HG02798 (cell line): Measurements from ENCODE around the gene POLR3B.
"Not testable (repeated sequence)": the region's sequence is repeated elsewhere in the genome, so short reads cannot be mapped to it uniquely, and the experiment has no call there.

Experiments used
- ATAC-seq: cut with Tn5 transposase; IDR thresholded peaks from one replicate; pipeline ENCODE4 v1.9.1; 2021; ENCODE audit warnings: mild to moderate bottlenecking; ENCODE audit not compliant: unreplicated experiment, poor library complexity

POLR3B gene

DNA sequence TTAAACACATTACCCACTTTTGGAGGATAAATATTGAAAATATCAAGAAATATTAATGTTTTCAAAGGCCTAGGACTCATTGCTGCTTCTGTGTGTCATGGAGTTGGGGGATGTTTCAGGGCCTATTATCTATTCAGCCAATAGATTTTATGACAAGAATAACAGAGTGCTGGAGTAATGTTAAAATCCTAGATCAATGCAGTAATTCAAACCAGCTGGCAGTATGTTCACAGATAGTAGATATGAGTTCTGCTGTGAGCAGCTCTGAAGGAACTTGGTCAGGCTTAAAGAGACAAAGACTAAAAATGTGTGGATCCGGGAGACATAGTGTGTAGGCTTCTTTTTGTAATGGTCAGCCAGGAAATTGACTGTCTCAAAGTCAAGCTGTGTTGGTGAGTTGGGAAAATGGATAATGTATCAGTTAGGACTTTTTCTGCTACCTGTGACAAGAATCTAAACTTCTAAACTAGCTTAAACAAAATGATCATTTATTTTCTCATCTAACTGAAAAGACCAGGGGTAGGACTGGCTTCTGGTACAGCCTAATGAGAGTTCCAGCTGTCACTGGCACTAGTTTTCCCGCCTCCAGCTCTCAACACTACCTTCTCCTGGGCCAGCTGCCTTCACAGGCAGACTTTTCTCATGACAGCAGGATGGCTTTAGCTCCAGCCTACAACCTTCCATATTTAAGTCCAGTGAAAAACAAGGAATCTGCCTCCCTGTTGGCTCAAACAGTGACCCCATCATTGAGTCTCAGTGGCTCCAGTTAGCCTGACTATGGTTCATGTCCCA, 16.3 kb upstream of the POLR3B start:
- ATAC-seq, result no peak

DNA sequence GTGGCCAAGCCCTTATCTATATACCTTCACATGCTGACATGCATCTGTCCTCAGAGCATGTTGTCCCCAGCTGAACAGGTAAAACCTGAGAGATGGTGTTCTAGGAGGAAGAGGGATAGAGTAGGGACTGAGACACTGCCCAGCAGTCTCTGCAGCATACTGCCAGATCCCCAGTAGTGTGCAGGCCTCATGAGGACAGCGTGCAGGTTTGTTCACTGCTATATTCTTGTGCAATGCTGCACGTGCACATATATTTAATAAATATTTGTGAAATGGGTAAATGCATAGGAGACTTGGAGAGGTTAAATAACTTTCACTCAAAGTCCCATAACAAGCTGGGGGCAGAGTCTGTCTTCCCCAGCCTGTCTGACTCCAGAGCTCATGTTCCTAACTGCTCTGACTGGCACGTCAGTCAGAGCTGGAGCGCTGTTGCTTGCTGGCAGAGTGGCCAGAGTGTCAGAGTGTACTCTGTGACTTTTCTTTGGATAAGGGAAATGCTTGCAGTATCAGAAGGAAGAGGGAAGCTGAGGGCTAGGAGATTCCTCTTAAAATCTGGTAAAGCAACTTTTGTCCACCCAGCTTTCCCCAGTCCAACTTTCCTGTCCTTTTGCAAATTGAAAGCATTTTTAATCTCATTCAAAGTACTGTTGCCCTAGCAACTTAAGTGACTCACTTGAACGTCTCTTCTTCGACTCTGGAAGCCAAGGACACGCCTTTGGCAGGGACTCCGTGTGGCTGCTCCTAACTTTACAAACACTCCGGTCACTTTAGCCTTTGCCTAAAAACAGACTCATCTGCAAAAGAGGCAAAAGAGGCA, 14.9 kb upstream of the POLR3B start:
- ATAC-seq, result no peak

DNA sequence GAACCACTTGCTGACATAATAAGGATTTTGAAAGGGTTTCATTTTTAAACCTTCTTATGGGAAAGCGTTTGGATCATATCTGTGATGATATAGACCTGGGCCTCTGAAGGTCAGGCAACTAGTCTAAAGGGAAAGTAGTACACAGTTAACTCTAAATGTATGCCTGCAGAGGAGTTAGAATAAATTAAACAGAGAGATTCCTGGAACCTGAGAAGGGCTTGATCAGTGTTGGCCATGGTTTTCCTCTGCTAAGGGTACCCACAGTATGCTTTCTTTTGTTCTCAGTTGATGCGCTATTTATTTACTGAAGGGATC, 14.4 kb upstream of the POLR3B start:
- no peak for ATAC-seq

DNA sequence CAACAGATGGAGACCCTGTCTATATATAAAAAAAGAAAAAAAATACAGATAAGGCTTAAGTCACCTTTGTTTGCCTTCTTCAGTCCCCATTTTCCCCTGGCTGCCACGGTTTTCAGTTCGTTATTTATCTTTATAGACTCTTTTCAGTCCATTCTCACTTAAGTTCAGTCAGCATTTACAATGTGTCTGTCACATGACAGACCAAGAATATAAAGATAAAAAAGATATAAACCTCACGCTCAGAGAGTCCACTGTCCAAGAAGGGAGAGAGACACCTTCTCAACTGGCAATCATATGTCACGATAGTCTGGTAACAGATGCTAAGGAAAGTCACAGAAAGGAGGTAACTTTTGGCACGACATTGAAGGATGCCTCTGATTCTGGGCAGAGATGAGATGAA, 13.4 kb upstream of the POLR3B start:
- ATAC-seq, result no peak

DNA sequence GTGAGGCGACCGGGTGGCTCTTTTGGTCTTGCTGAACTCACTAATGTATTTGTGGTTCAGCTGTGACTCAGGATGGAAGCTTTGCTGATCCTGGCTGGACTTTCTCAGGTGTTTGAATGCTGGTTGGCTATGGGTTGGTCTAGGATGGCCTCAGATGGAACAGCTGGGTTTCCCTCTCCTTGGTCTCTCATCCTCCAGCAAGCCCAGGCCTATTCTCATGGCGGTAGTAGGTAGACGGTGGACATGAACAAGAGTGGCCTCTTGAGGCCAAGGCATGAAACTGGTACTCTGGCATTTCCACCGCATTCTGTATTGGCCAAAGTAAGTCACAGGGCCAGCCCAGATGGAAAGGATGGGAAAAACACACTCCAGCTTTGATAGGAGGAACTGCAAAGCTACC, 11.8 kb upstream of the POLR3B start:
- ATAC-seq, result no peak

DNA sequence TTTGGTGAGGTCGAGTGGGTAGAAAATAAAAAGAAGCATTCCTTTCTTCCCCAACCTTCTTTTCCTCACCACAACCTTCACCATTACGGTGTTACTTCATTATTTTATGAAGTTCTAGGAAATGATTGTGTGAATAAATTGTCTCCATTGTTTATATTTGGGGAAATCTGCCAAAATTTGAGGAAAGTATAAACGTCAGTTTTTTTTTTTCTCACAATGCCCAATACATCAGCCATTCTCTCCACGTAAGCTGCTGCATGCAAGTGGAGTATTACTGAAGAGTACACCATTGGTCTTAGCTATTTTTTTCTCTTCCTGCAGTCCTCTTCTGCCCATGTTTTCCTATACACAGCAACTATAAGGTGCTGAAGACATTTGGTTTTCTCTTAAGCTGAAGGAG, 9.1 kb upstream of the POLR3B start:
- no peak for ATAC-seq

DNA sequence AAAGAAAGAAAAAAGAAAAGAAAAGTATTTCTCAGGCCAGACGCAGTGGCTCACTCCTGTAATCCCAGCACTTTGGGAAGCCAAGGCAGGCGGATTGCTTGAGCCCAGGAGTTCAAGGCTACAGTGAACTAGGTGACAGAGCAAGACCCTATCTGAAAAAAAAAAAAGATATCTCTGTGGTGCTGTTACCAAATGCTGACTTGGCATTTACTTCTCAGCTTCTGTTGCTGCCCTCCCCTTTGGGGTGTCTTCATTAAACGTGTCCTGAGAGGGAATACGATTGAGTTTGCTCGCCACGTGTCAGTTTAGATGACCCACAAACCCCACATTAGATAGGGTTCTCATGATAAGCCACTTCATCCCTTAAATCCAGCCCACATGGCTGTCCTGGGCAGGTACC, 4.4 kb upstream of the POLR3B start:
- no peak for ATAC-seq

DNA sequence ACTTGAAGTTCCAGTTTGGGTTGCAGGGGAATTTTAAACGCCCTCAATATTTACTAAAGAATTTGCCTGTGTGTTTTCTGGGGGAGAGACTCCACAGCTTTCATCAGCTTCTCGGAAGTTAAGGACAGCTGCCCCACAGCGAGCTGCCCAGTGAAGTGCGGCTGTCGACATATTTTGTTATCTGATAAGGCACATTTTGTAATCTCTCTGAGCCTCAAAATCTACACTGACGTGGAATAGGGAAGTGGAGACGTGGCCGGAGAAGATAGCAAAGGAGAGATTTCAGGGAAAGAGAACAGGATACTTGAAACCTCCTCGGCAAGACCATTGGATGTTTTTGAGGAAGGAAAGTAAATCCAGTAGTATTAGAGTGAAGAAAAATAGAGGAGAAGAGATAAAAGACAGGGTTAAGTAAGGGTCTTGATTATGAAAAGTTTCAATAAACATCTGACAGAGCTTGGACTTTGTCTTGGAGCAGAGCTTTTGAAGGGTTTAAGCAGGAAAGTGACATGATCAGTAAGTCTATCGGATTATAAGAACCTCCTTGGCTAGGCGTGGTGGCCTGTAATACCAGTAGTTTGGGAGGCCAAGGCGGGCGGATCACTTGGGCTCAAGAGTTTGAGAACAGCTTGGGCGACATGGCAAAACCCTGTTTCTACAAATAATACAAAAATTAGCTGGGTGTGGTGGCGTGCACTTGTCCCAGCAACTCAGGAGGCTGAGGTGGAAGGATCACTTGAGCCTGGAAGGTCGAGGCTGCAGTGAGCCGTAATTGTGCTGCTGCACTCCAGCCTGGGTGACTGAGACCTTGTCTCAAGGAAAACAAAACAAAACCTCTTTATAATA, 1.1 kb downstream of the POLR3B start:
- peak; percentile 10 for ATAC-seq

DNA sequence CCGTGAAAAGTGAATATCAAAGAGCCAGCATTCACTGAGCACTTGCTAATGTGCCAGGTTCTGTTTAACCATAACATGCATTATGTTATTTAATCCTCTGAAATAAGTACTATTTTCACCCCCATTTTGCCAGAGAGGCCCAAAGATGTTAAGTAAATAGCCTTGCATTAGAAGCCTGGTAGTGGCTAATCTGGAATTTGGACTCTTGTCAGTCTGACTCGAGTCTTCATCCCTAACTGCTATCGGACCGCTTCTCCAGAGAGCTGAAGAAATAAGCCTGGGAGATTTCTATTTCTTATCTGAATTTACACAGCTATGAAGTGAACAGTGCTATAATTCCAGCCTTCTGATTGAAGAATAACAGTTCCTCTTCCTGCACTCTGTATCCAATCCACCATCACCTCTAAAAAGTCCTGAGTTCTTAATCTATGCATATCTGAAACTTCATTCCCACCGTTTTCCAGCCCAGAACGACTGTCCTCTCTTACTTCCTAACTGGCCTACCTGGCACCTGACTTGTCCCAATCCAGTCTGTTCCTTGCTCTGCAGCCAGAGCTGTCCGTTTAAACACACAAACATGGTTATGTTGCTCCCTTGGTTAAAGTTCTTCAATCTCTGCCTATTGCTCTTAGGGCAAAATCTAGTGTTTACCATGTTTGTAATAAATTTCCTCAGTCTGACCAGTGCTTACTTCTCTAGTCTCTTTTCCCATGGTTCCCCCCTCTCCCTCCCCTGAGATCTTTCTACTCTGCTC, 2.3 kb downstream of the POLR3B start:
- no peak for ATAC-seq

DNA sequence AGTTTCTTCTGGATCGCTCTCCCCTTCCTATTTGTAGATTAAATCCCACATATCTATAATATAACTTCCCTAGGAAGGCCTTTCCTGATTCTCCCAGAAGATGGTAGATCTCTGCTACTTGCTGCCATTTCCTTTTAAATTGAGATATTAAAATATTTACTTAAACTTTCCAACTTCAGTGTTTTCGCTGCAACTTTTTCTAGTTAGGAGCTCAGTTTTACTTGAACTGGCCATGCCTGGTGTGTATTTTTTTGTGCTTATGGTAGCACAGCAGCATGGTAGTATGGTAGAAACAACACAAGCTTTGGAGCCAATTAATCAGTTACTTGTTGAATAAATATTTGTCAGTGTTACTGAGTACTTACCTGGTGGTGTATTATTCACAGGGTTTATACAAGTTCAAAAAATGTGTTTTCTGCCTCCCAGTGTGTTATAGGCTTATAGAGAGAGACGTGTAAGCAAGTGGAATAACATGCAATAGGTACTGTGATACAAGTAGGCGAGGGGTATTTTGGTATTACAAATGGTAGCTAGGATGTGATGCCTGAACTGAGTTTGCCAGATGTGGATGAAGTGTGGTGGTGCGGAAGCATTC, 2.9 kb downstream of the POLR3B start:
- no peak for ATAC-seq

DNA sequence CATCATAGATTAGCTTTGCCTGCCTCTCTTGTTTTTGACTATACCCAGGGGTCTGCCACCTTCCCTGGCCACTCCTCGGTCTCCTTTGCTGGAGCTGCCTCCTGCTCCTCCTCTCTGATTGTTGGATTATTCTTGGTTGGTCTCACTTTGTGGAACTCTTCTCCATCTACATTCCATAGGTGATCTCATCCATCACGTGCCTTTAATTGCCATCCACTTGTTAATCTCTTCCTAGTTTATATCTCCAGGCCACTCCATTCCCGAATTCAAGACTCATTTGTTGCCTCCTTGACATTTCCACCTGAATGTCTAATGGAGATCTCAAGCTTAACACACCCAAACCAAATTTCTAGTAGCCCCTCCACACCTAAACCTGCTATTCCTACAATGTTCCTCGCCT, 5.4 kb downstream of the POLR3B start:
- no peak for ATAC-seq

DNA sequence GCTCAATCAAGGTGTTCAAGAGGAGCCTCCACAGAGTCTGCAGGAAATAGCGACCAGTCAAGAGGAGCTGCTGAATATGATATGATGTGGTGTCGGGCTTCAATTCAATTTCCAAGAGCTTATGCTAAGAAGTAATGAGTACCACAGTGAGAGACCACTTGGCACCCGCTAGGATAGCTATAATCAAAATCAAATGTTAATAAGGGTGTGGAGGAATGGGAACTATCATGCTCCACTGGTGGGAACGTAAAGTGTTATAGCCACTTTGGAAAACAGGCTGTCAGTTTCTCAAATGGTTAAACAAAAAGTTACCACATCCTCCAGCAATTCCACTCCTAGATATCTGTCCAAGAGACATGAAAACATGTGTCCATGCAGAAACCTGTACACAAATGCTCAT, 6.7 kb downstream of the POLR3B start:
- no peak for ATAC-seq

DNA sequence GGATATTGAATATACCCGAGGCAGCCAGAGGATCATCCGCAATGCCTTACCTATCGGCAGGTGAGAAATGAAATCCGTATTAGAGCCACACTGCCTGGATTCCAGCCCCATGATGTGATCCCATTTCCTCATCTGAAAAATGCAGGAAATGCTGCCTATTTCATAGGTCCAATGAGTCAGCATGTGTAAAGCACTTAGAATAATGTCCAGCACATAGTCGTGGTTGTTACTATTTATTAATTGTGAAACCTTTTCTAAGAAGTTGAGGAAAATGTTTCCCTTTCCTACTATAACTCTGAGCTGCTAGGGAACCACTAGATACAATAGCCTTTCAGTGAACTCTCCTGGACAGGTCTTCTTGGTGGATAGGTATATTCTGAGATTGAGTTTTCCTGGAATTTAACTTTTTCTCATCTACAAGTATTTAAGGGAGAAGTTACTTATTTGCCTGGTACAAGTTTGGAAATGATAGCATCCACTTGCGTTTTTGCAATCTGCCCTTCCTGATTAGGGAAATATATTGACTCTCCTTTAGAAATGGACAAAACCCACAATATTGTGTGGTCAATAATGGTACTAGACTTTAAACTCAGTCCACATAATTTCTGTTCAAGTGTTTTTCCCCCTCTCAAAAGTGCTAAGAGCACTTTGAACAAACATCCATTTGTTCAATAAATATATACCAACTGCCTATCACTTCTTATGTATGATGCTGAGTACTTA, 12.2 kb downstream of the POLR3B start:
- ATAC-seq, result no peak

DNA sequence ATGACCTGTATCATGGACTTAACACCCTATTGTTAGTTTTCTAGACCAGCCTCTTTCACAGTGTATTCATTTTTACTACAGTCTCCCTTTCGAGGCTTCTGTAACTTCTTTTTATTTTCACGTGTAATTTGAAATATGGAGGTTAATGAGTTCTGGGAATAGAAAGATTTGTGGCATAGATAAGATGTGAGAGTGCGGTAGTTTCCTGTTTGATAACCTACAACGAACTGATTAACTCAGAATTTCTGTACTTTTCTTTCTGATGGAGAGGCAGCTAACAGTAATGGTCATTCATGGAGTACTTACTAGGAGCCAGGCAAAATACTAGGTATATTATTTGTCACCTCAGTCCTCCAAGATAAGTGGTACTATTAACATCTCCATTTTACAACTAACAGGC, 21.2 kb downstream of the POLR3B start:
- no peak for ATAC-seq

DNA sequence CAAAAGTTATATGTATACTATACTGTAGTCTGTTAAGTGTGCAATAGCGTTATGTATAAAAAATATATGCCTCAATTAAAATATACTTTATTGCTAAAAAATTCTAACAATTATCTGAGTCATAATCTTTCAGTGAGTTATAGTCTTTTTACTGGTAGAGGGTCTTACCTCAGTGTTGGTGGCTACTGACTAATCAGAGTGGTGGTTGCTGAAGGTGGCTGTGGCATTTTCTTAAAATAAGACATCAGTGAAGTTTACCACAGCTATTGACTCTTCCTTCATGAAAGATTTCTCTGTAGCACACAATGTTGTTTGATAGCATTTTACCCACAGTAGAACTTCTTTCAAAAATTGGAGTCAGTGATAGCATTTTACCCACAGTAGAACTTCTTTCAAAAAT, 23.4 kb downstream of the POLR3B start:
- no peak for ATAC-seq

DNA sequence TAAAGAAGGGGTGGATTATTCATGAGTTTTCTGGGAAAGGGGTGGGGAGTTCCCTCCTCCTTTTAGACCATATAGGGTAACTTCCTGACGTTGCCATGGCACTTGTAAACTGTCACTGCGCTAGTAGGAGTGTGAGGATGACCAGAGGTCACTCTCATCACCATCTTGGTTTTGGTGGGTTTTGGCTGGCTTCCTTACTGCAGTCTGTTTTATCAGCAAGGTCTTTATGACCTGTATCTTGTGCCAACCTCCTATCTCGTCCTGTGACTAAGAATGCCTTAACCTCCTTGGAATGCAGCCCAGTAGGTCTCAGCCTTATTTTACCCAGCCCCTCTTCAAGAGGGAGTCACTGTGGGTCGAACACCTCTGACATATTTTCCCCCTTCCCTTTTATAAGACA, 24.3 kb downstream of the POLR3B start:
- not testable (repeated sequence) for ATAC-seq

DNA sequence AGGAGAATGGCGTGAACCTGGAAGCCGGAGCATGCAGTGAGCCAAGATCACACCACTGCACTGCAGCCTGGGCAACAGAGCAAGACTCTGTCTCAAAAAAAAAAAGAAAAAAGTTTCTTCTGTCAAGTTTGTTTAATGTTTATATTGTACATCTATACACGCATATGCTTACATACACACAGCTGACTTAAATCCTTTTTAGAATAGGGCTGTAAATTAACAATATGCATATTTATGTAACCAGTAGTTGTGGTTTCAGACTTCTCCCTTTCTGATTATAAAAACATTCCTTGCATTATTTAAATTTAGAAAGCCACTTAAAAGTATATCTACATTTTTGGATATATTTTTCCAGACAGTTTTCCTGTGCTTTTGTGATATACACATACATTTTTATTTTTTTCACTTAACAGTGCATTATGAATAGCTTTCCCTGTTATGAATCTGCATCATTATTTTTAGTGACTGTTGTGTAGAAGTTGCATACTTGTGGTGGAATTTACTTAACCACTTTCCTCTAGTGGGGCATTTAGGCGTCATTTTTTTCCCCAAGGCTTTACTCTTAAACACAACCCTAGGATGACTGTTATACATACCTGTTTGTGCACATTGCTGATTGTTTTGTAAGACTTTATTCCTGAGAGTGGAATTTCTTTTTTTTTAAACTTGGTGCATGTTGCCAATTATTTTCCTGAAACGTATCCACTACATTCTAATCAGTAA, 29.4 kb downstream of the POLR3B start:
- ATAC-seq, result no peak

DNA sequence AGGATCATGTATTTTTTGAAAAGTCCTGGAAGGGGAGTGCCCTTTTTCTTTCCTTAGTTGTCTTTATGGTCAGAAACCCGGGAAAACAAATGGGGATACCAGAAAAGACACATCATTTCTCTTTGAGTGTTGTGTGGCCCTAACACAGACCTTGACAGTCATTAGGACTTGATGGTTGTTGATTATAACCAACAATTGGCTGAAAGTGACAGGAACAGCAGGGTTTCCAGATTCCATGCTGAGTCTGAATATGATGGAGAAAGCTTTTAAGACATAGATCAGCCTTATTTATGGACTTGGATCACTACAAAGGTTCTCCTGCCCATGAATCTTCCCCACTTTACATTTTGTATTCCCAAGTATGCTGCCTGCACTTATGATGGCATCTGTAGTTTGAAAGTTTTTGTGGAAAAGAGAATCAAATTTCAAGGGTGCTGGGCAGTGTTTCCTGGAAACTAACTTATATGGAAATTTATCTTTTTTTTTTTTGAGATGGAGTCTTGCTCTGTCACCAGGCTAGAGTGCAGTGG, 30.4 kb downstream of the POLR3B start:
- no peak for ATAC-seq
